Left renal cortex interstitium (tissue), 4 donors: Measurements from ENCODE around the gene PDAP1. TPM values are rescaled to one million over a fixed set of nuclear protein-coding genes. Genes with fewer than 3 reads are reported as not detected.
A peak's percentile ranks its signal among the peaks of the same experiment; 100 is the strongest.
"Not testable (repeated sequence)": the region's sequence is repeated elsewhere in the genome, so short reads cannot be mapped to it uniquely, and the experiment has no call there.

Experiments used
- DNase-seq, 4 donors: peaks; one replicate each; pipeline ENCODE4 v3.0.0-alpha.2; 2013; ENCODE audit warnings: low read depth in 4 of 4, low spot score in 2 of 4, missing footprints in 1 of 4
- polyA plus RNA-seq, 4 donors: library from polyadenylated mRNA; unstranded; fragments of 120-200 nt; gene quantifications; one replicate each; pipeline ENCODE4 v1.2.1, GENCODE V29; 2013; ENCODE audit not compliant: insufficient read length in 4 of 4

Gene PDAP1, protein sequence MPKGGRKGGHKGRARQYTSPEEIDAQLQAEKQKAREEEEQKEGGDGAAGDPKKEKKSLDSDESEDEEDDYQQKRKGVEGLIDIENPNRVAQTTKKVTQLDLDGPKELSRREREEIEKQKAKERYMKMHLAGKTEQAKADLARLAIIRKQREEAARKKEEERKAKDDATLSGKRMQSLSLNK
- polyA plus RNA-seq: 100 to 1,000 TPM; 145 to 161 (median 149) TPM

DNA sequence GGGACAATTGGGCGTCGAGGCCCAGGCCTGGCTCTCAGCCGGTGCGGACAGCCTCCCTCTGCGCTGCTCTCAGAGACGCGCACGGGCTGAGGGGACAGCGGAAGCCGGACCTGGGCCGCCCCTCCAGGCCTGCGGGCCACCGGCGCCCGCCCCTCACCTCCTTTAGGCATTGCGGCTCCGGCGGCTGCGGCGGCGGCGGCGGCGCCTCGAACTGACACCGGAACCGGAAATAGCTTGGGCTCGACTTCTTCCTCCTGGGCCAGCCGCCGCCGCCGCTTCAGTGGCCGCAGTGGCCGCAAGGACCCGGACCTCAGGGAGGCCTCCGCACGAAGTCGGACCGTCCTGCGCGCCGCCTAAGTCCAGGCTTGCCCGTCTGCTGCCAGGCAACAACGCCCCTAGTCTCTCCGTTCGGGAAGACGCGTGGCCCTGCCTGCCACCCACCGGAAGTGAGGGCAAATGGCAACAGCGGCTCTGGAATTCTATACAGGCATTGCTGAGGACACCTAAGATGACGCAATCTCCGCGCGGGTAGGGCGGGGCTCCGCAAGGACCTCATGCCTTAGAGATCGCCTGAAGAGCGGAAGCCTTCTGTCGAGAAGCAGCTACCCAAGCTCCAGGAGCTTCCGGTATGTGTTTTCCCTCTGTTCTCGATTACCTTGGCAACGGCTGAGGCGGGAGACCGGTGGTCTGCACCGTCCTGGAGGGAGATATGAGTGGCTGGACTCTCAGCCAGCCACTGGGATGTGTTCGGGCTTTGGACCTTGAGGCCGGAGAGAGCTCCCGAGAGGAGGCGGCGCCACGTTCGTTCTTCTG, at the start of gene PDAP1, which contains the start of gene BUD31:
TSS of gene PDAP1 (minus strand) at position 219 of the 813 bp plus-strand sequence. CDS start at position 170, 49 bp downstream.
TSS of gene BUD31 (plus strand) at position 591 of the 813 bp plus-strand sequence. CDS start 2,124 bp downstream, outside the sequence.
- DNase-seq: peak; percentile 87 to 97 (median 95)

DNA sequence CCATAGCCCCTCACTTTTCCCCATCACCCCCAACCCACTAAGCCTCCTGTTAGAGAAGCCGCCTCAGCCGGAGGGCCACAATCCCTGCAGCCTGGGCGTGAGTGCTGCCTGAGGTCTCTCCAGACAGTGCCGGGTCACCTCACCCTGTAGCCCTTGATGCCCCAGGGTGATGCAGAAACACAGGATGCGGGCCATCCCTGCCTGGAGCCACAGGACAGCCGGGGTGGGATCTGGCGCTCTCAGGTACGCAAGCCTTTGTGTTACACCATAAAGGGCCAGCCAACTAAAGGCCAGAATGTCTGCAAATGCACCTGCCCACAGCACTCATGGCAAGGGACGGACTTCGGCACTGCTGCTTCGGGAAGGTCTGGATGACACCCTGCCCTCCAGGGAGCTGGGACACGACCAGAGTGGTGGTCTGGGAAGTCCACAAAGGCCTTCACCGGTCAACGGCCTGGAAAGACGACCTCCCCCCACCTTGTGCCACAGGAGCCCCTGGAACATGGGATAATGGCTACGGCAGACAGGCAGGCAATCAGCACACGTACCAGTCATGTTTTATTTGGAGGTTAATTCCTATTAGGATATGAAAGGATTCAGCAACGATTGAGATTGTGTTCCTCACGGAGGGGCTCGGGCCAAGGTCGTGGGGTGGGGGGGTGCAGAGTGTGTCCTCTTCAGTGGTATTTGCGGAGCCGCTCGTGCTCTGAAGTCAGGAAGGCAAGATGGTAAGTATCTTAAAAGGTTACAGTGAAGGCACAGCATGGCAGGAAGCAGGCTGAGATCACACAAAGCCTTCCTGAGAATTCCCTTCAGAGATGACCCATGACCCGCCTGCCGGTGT, 49.5 kb upstream of the PDAP1 start:
- DNase-seq: no peak

GRCh38 chr7:99457050-99457649, 48.8 kb upstream of the PDAP1 start:
- DNase-seq: no peak

GRCh38 chr7:99456288-99456687, 47.9 kb upstream of the PDAP1 start:
- DNase-seq: no peak

GRCh38 chr7:99455874-99456273, 47.5 kb upstream of the PDAP1 start:
- DNase-seq: no peak

DNA sequence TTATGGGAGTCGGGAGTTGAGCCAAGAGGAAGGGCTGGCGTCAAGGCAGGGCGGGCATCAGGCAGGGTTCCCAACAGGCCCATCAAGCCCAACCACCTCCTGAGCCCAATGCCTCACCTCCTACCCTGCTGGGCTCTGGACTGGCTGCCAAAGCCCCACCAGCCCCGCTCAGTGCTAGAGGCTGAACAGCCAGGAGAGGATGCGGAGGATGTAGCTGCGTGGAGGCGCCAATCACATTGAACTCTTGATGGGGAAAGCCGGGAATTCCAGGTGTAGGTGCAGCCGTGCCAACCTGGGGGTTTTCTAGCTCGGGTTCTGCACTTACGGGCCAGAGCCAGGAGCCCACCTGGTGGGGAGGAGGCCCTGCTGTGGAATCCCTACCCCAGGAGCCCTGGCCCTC, 44.7 kb upstream of the PDAP1 start:
- no peak for DNase-seq

- no peak for DNase-seq
These were observed 44.1 kb upstream of the PDAP1 start for GRCh38 chr7:99452541-99452940.

DNA sequence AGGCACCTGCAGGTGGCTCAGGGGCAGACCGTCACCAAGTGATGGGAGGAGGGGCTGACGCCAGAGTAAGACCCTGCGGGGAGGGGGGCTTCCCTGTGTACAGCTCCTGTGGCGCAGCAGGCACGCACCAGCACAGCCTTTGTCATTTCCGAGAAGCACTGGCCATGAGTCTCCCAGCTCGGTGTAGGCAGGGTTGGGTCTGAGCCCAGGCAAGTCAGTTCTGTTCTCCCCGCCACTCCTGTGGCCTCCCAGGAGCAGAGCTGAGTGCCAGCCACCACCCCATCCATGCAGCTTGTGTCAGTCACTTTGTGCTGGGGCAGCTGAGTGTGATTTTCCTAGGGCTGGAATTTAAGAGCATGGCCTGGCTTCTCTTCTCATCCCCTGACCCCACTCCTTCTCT, 43.5 kb upstream of the PDAP1 start:
- DNase-seq: no peak

DNA sequence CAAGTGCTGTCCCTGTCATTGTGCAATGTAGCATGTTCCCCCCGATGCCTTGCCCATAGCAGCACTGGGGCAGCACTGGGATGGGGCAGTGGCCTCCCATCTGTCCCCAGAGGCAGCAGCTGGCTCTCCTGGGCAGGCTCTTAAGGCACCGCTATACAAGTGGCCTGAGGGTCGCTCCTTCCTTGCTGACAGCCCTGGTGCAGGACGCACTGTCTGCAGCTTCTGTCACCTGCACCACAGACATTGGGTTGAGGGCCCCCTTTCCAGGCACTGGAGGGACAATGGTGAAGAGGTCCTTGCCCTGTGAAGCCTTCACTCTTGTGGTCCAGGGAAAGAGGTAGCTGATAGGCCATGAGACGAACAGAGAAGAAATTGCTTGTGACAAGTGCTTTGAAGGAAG, 40.9 kb upstream of the PDAP1 start:
- DNase-seq: no peak

GRCh38 chr7:99448855-99449254, 40.5 kb upstream of the PDAP1 start:
- DNase-seq: no peak

- DNase-seq: no peak
These were observed 39.5 kb upstream of the PDAP1 start for GRCh38 chr7:99447943-99448342.

DNA sequence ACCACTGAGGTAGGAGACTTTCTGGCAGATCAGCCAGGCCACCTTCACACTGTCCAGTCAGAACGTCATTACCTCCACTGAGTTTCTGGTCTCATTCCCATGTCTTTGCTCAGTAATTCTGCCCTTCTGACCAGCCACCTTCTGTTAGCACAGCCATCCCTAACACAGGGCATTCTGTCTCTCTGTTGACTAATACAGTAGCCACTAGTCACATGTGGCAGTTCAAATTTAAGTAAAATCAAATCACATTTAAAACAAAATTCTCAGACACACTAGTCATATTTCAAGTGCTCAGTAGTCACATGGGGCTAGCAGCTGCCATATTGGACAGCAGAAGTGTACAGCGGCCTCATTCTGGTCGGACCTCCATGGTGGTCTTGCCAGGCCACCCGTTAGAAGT, 37.7 kb upstream of the PDAP1 start:
- no peak for DNase-seq

DNA sequence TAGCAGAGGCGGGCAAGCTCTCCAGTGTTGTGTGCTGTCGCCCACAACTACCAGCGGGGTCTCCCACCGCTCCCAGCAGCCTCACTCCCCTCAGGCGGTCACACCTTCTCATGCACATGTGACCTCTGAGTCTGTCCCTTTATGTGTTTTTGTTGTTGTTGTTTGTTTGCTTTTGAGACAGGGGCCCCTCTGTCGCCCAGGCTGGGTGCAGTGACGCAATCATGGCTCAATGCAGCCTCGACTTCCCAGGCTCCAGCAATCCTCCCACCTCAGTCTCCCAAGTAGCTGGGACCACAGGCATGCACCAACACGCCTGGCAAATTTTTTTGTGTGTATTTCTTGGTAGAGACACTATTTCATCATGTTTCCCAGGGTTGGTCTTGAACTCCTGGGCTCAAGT, 31.8 kb upstream of the PDAP1 start:
- DNase-seq: no peak

DNA sequence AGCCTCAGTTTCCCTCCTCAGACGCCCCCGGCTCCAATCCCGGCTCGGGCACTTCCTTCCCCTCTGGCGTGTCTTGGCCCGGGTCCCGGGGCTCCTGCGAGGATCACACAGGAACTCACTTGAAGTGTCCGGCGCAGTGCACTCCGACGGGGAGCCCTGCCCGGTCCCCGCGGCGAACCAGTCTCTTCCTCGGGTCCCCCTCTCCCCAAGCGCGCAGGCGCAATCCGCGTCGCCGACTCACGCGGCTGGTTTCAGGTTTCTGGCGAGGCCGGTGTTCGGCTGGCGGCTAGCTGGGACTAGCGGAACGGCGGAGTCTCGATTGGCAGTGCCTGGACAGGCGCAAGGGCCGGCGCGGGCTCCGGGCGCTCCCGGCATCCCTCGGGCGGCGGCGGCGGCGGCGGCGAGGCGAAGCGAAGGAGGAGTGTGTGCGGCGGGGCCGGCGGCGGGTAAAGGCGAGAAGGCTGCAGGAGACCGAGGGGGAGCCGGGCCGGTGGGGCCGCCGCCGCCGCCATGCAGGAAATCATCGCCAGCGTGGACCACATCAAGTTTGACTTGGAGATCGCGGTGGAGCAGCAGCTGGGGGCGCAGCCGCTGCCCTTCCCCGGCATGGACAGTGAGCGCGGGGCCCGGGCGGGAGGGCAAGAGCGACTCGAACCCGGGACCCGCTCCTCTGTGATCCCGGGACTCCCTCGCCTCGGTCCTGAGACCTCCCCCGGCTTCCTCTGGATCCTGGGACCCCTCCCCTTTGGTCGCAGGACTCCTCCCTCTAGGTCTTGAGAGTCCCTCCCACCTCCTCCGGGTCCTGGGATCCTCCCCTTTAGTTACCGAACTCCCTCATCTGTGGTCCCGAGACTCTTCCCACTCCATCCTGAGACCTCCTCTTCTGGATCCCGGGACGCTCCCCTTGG, 30.4 kb upstream of the PDAP1 start, which contains the start of the genes CPSF4 and PTCD1:
TSS of gene CPSF4 (plus strand) at position 371 of the 908 bp plus-strand sequence. CDS start at position 511, 140 bp downstream.
TSS of gene PTCD1 (minus strand) at position 226 of the 908 bp plus-strand sequence. CDS start 3,556 bp downstream, outside the sequence.
- peak; percentile 70 to 93 (median 86) for DNase-seq

DNA sequence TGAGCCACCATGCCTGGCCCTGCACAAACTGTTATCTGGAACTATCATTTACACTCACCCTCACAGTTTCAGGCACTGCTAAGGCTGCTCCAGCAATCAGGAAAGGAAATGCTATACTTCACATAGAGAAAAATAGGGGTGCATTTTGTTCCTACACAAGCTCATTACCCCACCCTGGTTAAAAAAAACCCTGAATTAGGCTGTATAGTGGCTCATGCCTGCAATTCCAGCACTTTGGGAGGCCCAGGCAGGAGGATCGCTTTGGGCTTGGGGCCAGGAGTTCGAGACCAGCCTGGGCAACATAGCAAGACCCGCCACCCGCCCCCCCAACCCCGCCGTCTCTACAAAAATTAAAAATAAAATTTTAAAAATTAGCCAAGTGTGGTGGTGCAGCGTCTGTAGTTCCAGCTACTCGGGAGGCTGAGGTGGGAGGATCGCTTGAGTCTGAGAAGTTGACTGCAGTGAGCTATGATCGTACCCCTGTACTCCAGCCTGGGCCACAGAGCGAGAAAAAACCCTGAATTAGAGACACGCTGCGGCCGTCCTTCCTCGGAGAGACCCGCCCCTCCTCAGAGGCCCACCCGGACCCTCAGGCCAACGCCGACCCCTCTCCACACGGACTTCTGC, 29.7 kb upstream of the PDAP1 start:
- no peak for DNase-seq

- no peak for DNase-seq
These were observed 24.8 kb upstream of the PDAP1 start for GRCh38 chr7:99433158-99433557.

DNA sequence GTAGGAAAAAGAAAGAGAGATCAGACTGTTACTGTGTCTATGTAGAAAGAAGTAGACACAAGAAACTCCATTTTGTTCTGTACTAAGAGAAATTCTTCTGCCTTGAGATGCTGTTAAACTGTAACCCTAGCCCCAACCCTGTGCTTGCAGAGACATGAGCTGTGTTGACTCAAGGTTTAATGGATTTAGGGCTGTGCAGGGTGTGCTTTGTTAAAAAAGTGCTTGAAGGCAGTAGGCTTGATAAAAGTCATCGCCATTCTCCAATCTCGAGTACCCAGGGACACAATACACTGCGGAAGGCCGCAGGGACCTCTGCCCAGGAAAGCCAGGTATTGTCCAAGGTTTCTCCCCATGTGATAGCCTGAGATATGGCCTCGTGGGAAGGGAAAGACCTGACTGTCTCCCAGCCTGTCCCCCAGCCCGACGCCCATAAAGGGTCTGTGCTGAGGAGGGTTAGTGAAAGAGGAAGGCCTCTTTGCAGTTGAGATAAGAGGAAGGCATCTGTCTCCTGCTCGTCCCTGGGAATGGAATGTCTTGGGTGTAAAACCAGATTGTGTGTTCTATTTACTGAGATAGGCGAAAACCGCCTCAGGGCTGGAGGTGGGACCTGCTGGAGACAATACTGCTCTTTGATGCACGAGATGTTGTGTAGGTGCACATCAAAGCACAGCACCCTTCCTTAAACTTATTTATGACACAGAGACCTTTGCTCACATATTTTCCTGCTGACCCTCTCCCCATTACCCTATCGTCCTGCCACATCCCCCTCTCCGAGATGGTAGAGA, 23.6 kb upstream of the PDAP1 start:
- not testable (repeated sequence) for DNase-seq

DNA sequence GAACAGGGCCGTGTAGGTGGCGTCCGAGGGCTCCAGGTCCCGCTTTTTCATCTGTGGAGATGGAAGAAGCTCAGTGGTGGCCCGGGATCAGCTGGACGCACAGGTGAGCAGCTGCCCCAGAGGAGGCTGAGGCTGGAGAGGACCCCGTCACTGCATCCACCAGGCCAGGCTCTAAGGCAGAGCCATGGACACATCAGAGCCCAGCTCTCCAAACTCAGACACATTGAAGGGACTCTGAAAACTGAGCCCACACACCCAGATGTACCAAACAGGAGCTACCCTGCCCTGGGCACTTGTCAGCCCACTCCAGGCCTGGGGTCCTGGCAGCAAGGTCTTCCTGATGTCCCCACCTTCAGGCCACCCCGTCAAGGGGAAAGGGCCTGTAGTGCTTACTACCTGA, 21.4 kb upstream of the PDAP1 start:
- DNase-seq: no peak
